GM12891 (cell line): ENCODE results near the gene MYLIP.

Experiments
- POLR2A ChIP-seq: IDR thresholded peaks from 2 replicates; pipeline ENCODE4 v1.6.1; 2011; ENCODE audit warnings: low read depth, low read length, control low read depth
- POLR2AphosphoS5 ChIP-seq: IDR thresholded peaks from 2 replicates; pipeline ENCODE4 v1.6.1; 2011; ENCODE audit warnings: low read depth, low read length, control low read depth
- SPI1 ChIP-seq: IDR thresholded peaks from 2 replicates; pipeline ENCODE4 v1.6.1; 2011; ENCODE audit warnings: low read depth, low read length, control low read depth
- TAF1 ChIP-seq: IDR thresholded peaks from 2 replicates; pipeline ENCODE4 v1.6.1; 2011; ENCODE audit warnings: low read depth, low read length, control low read depth

- no peak for TF ChIP-seq SPI1
- TF ChIP-seq POLR2AphosphoS5, result no peak
- no peak for TF ChIP-seq TAF1
- TF ChIP-seq POLR2A, result no peak
These were observed 33.7 kb upstream of the MYLIP start for GRCh38 chr6:16095180-16095579.
